Measurements from ENCODE around the gene AKR1D1.
"Not testable (repeated sequence)": the region's sequence is repeated elsewhere in the genome, so short reads cannot be mapped to it uniquely, and the experiment has no call there.

The AKR1D1 gene

DNA sequence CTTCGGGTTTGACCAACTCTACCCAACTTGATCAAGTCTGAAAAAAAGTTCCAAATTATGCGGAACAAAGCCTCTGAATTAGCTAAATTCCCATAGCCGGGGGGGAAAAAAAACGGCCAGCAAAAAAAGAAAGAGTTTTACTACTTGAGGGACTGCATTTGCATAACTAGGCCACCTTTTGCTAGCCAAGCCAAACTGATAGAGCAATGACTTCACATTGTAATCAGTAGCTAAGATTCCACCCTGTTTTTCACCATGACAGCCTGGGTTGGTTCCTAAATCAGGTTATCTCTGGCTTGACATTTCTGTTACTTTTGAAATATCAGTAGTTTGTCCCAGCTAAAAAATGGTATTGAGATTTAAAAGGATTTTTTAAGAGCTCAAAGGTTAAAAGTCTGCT, 43.0 kb upstream of the AKR1D1 start:
- ChIA-PET POLR2A (no interaction called here), CTCF (interaction anchor here (0.7 kb wide), 1 partner anchor 65 kb away, joined by 4 read pairs; no protein-coding TSS in a partner anchor)
- Histone ChIP-seq H3K4me1 (ENCODE audit: control insufficient read depth, insufficient read depth, low read length) (no peaks in the 10 kb centered on the region), H3K27ac (ENCODE audit: extremely low read depth, low read depth, low read length) (no peak overlapping the region), H3K36me3 (ENCODE audit: control insufficient read depth in 2 of 2, insufficient read depth in 1 of 2, low read length in 2 of 2) (no peaks in the 10 kb centered on the region), H3K4me3 (ENCODE audit: low read depth, low read length) (no peak overlapping the region), H3K9me3 (ENCODE audit: control insufficient read depth, insufficient read depth, low read depth, low read length) (no peaks in the 10 kb centered on the region)
- TF ChIP-seq, protein P1, sequence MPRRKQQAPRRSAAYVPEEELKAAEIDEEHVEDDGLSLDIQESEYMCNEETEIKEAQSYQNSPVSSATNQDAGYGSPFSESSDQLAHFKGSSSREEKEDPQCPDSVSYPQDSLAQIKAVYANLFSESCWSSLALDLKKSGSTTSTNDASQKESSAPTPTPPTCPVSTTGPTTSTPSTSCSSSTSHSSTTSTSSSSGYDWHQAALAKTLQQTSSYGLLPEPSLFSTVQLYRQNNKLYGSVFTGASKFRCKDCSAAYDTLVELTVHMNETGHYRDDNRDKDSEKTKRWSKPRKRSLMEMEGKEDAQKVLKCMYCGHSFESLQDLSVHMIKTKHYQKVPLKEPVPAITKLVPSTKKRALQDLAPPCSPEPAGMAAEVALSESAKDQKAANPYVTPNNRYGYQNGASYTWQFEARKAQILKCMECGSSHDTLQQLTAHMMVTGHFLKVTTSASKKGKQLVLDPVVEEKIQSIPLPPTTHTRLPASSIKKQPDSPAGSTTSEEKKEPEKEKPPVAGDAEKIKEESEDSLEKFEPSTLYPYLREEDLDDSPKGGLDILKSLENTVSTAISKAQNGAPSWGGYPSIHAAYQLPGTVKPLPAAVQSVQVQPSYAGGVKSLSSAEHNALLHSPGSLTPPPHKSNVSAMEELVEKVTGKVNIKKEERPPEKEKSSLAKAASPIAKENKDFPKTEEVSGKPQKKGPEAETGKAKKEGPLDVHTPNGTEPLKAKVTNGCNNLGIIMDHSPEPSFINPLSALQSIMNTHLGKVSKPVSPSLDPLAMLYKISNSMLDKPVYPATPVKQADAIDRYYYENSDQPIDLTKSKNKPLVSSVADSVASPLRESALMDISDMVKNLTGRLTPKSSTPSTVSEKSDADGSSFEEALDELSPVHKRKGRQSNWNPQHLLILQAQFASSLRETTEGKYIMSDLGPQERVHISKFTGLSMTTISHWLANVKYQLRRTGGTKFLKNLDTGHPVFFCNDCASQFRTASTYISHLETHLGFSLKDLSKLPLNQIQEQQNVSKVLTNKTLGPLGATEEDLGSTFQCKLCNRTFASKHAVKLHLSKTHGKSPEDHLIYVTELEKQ (tag by site-specific recombination; IDR thresholded peaks at IDR 0.05; ENCODE audit: borderline replicate concordance), result no peak
- TF ChIP-seq SETDB1 (IDR thresholded peaks at IDR 0.05; ENCODE audit: insufficient read length, low read length) (no peak), ZNF311 (tag by site-specific recombination; IDR thresholded peaks at IDR 0.05; ENCODE audit: borderline replicate concordance) (no peak), ZSCAN23 (tag by site-specific recombination; IDR thresholded peaks at IDR 0.05) (no peak), ZNF391 (tag by site-specific recombination; IDR thresholded peaks at IDR 0.05; ENCODE audit: borderline replicate concordance, low read depth) (no peak)

DNA sequence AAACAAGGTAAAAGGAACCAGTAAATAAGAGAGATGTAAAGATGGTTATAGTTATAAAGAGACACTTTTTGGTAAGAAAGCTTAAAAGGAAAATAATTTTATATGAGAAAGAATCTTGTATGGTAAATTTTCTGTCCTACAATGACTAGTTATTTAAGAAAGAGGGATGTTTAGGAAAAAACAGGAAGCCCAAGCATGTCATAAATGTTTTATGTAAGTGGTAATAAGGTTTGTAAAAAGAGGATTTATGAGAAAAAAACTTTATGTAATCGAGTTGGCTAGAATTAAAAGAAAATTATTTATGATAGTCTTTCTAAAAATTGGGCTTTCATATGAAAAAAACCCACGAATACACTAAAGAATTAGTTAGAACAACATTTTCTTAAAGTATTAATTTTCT, 40.1 kb upstream of the AKR1D1 start:
- no peaks in the 10 kb centered on the region for H3K4me1 ChIP-seq (ENCODE audit: control insufficient read depth, insufficient read depth, low read length)
- H3K27ac ChIP-seq (ENCODE audit: extremely low read depth, low read depth, low read length), result no peak overlapping the region
- H3K9me3 ChIP-seq (ENCODE audit: control insufficient read depth, insufficient read depth, low read depth, low read length), result no peaks in the 10 kb centered on the region
- POLR2A ChIA-PET, result no interaction called here
- no peak overlapping the region for H3K4me3 ChIP-seq (ENCODE audit: low read depth, low read length)
- TF ChIP-seq ZNF510 (tag by site-specific recombination; IDR thresholded peaks at IDR 0.05; ENCODE audit: insufficient replicate concordance), result peak; percentile 23
- peak; percentile 99 for TF ChIP-seq SETDB1 (IDR thresholded peaks at IDR 0.05; ENCODE audit: insufficient read length, low read length)
- TF ChIP-seq HOXA7 (CRISPR knock-in tag; IDR thresholded peaks at IDR 0.05; ENCODE audit: borderline replicate concordance), result no peak
- TF ChIP-seq, protein P2, sequence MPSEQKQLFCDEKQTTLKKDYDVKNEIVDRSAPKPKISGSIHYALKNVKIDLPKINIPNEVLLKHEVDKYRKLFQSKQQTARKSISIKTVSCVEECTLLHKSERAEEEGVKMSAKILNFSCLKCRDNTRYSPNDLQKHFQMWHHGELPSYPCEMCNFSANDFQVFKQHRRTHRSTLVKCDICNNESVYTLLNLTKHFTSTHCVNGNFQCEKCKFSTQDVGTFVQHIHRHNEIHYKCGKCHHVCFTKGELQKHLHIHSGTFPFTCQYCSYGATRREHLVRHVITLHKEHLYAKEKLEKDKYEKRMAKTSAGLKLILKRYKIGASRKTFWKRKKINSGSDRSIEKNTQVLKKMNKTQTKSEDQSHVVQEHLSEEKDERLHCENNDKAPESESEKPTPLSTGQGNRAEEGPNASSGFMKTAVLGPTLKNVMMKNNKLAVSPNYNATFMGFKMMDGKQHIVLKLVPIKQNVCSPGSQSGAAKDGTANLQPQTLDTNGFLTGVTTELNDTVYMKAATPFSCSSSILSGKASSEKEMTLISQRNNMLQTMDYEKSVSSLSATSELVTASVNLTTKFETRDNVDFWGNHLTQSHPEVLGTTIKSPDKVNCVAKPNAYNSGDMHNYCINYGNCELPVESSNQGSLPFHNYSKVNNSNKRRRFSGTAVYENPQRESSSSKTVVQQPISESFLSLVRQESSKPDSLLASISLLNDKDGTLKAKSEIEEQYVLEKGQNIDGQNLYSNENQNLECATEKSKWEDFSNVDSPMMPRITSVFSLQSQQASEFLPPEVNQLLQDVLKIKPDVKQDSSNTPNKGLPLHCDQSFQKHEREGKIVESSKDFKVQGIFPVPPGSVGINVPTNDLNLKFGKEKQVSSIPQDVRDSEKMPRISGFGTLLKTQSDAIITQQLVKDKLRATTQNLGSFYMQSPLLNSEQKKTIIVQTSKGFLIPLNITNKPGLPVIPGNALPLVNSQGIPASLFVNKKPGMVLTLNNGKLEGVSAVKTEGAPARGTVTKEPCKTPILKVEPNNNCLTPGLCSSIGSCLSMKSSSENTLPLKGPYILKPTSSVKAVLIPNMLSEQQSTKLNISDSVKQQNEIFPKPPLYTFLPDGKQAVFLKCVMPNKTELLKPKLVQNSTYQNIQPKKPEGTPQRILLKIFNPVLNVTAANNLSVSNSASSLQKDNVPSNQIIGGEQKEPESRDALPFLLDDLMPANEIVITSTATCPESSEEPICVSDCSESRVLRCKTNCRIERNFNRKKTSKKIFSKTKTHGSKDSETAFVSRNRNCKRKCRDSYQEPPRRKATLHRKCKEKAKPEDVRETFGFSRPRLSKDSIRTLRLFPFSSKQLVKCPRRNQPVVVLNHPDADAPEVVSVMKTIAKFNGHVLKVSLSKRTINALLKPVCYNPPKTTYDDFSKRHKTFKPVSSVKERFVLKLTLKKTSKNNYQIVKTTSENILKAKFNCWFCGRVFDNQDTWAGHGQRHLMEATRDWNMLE (tag by site-specific recombination; conservative IDR thresholded peaks at IDR 0.05; ENCODE audit: low read depth), result 0 out of 2 replicates have a peak, but pooled peaks have one; percentile 28
- 0 out of 2 replicates have a peak, but pooled peaks have one; percentile 11 for TF ChIP-seq ZNF626 (tag by site-specific recombination; IDR thresholded peaks at IDR 0.05)
- TF ChIP-seq ZNF792 (tag by site-specific recombination; IDR thresholded peaks at IDR 0.05), result no peak
- TF ChIP-seq, protein P3, sequence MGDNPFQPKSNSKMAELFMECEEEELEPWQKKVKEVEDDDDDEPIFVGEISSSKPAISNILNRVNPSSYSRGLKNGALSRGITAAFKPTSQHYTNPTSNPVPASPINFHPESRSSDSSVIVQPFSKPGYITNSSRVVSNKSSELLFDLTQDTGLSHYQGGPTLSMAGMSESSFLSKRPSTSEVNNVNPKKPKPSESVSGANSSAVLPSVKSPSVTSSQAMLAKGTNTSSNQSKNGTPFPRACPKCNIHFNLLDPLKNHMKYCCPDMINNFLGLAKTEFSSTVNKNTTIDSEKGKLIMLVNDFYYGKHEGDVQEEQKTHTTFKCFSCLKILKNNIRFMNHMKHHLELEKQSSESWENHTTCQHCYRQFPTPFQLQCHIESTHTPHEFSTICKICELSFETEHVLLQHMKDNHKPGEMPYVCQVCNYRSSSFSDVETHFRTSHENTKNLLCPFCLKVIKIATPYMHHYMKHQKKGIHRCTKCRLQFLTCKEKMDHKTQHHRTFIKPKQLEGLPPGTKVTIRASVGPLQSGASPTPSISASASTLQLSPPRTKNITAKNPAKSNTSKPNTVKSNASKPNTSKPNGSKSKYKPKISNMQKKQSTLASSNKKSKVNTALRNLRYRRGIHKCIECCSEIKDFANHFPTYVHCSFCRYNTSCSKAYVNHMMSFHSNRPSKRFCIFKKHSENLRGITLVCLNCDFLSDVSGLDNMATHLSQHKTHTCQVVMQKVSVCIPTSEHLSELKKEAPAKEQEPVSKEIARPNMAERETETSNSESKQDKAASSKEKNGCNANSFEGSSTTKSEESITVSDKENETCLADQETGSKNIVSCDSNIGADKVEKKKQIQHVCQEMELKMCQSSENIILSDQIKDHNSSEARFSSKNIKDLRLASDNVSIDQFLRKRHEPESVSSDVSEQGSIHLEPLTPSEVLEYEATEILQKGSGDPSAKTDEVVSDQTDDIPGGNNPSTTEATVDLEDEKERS (tag by site-specific recombination; IDR thresholded peaks at IDR 0.05), result 0 out of 2 replicates have a peak, but pooled peaks have one; percentile 42
- TF ChIP-seq ZNF549 (tag by site-specific recombination; IDR thresholded peaks at IDR 0.05), result peak; percentile 51; the same call in 1 of the 2 replicates
- peak; percentile 64; the same call in 1 of the 2 replicates for TF ChIP-seq TRIM28 (IDR thresholded peaks at IDR 0.05; ENCODE audit: borderline replicate concordance, low read length)
- TF ChIP-seq ZNF571 (tag by site-specific recombination; IDR thresholded peaks at IDR 0.05), result no peak
- CTCF ChIA-PET, result interaction anchor here (1.5 kb wide), 1 partner anchor 34 kb away, joined by 8 read pairs; the partner anchor contains the start of gene CREB3L2
- H3K36me3 ChIP-seq (ENCODE audit: control insufficient read depth in 2 of 2, insufficient read depth in 1 of 2, low read length in 2 of 2), result no peaks in the 10 kb centered on the region

DNA sequence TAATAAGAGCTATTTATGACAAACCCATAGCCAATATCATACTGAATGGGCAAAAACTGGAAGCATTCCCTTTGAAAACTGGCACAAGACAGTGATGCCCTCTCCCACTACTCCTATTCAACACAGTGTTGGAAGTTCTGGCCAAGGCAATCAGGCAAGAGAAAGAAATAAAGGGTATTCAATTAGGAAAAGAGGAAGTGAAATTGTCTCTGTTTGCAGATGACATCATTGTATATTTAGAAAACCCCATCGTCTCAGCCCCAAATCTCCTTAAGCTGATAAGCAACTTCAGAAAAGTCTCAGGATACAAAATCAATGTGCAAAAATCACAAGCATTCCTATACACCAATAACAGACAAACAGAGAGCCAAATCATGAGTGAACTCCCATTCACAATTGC, 36.2 kb upstream of the AKR1D1 start:
- CTCF ChIA-PET; H3K9me3 ChIP-seq (ENCODE audit: control insufficient read depth, insufficient read depth, low read depth, low read length); H3K36me3 ChIP-seq (ENCODE audit: control insufficient read depth in 2 of 2, insufficient read depth in 1 of 2, low read length in 2 of 2); H3K4me3 ChIP-seq (ENCODE audit: low read depth, low read length); H3K27ac ChIP-seq (ENCODE audit: extremely low read depth, low read depth, low read length); H3K4me1 ChIP-seq (ENCODE audit: control insufficient read depth, insufficient read depth, low read length); POLR2A ChIA-PET: not testable (repeated sequence)

All from HEK293 (cell line).